OCI-LY1 (cell line): Measurements from ENCODE around the gene GPM6B.

ENCODE experiments used
- H2AFZ ChIP-seq: fragments of 200-600 bp; sonication (generic), shearing (Covaris generic); 2 replicates; pipeline ENCODE4 v1.6.0; 2014; ENCODE audit warnings: antibody characterized with exemption, mild to moderate bottlenecking, low read length
- H3F3A ChIP-seq: fragments of 200-600 bp; sonication (generic), shearing (Covaris generic); 2 replicates; pipeline ENCODE4 v1.6.0; 2014; ENCODE audit warnings: mild to moderate bottlenecking, antibody characterized with exemption, low read length, moderate library complexity; ENCODE audit not compliant: insufficient read depth
- H3K27ac ChIP-seq: fragments of 200-600 bp; sonication (generic); 2 replicates; pipeline ENCODE4 v1.5.1; 2014; ENCODE audit warnings: low read length, mixed run types, mild to moderate bottlenecking, low read depth; ENCODE audit not compliant: poor library complexity, severe bottlenecking
- H3K27me3 ChIP-seq: fragments of 200-600 bp; sonication (generic); 2 replicates; pipeline ENCODE4 v1.6.0; 2014; ENCODE audit warnings: antibody characterized with exemption, mild to moderate bottlenecking, low read length, moderate library complexity; ENCODE audit not compliant: insufficient read depth
- H3K36me3 ChIP-seq: fragments of 200-600 bp; sonication (generic); 2 replicates; pipeline ENCODE4 v1.6.1; 2014; ENCODE audit warnings: mild to moderate bottlenecking, antibody characterized with exemption, low read length, moderate library complexity, mixed read lengths; ENCODE audit not compliant: insufficient read depth
- H3K4me1 ChIP-seq: fragments of 200-600 bp; sonication (generic); 2 replicates; pipeline ENCODE4 v1.5.1; 2014; ENCODE audit warnings: mild to moderate bottlenecking, low read length, moderate library complexity; ENCODE audit not compliant: insufficient read depth, severe bottlenecking
- H3K4me2 ChIP-seq: fragments of 200-600 bp; sonication (generic), shearing (Covaris generic); 2 replicates; pipeline ENCODE4 v1.6.1; 2014; ENCODE audit warnings: low read length
- H3K4me3 ChIP-seq: fragments of 200-600 bp; sonication (generic); 2 replicates; pipeline ENCODE4 v1.5.1; 2014; ENCODE audit warnings: low read length, low read depth, mild to moderate bottlenecking, mixed read lengths; ENCODE audit not compliant: poor library complexity, severe bottlenecking
- H3K79me2 ChIP-seq: fragments of 200-600 bp; shearing (Covaris generic); 2 replicates; pipeline ENCODE4 v1.6.1; 2016; ENCODE audit warnings: mixed run types, low read length, mixed read lengths; ENCODE audit not compliant: insufficient read depth
- H3K9ac ChIP-seq: fragments of 200-600 bp; sonication (generic), shearing (Covaris generic); 2 replicates; pipeline ENCODE4 v1.6.1; 2014; ENCODE audit warnings: mild to moderate bottlenecking, low read length, mixed read lengths
- H3K9me2 ChIP-seq: fragments of 200-600 bp; sonication (generic), shearing (Covaris generic); 2 replicates; pipeline ENCODE4 v1.6.1; 2014; ENCODE audit warnings: low read depth, mild to moderate bottlenecking, low read length, mixed read lengths
- H3K9me3 ChIP-seq: fragments of 200-600 bp; shearing (Covaris generic); 2 replicates; pipeline ENCODE4 v1.6.1; 2014; ENCODE audit warnings: low read length, mixed read lengths
- H4K20me1 ChIP-seq: fragments of 200-600 bp; sonication (generic), shearing (Covaris generic); 2 replicates; pipeline ENCODE4 v1.6.0; 2016; ENCODE audit warnings: mild to moderate bottlenecking, low read length; ENCODE audit not compliant: insufficient read depth
- EZH2 ChIP-seq: fragments of 200-600 bp; sonication (generic), shearing (Covaris generic); IDR thresholded peaks from 2 replicates; pipeline ENCODE4 v1.8.0; 2017; ENCODE audit warnings: borderline replicate concordance, mixed run types, mild to moderate bottlenecking, antibody characterized with exemption, low read length, moderate library complexity, mixed read lengths
- TF ChIP-seq, protein P1 (sequence below): fragments of 200-600 bp; sonication (generic), shearing (Covaris generic); IDR thresholded peaks from 2 replicates; pipeline ENCODE4 v1.5.1; 2017; ENCODE audit warnings: mild to moderate bottlenecking, antibody characterized with exemption, low read length, moderate library complexity, mixed read lengths

Gene GPM6B

DNA sequence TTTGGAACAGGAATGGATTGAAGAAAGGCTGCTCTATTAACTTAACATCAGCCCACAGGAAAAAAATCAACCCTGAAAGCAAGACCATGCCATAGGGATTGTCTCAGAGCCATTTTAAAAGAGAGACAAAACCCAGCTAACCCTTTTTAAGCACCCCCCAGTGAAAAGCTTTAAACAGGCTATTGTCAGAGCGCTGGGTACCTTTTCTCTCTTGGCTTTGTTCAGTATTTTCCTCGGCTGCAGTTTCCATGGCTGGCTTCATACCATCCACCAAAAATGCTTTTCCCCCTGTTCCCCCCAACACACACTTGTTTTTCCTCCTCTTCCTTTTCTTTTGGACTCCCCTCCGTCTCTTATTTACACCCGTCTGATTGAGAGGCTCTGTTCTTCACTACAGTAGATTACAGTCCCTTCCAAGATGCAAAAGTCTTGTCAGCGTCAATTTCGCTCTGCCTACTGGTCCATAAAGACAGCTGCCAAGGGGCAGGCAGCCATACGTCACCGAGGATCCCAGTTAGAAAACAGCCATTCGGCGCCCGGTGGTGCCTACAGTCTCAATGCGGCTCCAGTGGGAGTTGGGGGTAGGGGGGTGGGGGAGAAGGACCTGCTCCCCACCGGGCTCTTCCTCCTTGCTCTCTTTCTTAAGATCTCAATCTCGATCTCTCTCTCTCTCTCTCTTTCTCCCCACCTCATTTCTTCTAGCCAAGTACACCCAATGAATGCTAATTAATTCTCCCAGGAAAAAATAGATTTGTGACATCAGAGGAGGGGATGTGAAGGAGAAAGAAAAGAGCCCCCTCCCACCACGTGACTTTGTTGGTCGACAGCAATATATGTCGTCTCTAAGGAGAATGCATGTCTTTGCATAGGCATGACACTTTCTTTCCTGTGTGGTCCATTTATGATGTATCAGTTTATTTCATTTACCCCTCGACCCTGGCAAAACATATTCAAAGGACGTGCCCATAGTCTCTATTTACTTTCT lies at the start of gene GPM6B:
TSS of gene GPM6B (minus strand) at position 451 of the 985 bp plus-strand sequence. CDS start at position 262, 189 bp downstream.
- Histone ChIP-seq H3K9me2 (no peaks in the 10 kb centered on the region), H3K27me3 (no peaks in the 10 kb centered on the region), H3K79me2 (no peaks in the 10 kb centered on the region), H3K9ac (no peak within 1 kb of the TSS), H3K4me2 (no peak within 1 kb of the TSS), H3K36me3 (no peaks in the 10 kb centered on the region), H3F3A (no peaks in the 10 kb centered on the region), H4K20me1 (no peaks in the 10 kb centered on the region), H3K4me1 (no peaks in the 10 kb centered on the region), H2AFZ (no peak within 1 kb of the TSS), H3K9me3 (no peaks in the 10 kb centered on the region), H3K27ac (no peak within 1 kb of the TSS), H3K4me3 (no peak within 1 kb of the TSS)
- TF ChIP-seq EZH2, result no peak
- TF ChIP-seq, protein P1, sequence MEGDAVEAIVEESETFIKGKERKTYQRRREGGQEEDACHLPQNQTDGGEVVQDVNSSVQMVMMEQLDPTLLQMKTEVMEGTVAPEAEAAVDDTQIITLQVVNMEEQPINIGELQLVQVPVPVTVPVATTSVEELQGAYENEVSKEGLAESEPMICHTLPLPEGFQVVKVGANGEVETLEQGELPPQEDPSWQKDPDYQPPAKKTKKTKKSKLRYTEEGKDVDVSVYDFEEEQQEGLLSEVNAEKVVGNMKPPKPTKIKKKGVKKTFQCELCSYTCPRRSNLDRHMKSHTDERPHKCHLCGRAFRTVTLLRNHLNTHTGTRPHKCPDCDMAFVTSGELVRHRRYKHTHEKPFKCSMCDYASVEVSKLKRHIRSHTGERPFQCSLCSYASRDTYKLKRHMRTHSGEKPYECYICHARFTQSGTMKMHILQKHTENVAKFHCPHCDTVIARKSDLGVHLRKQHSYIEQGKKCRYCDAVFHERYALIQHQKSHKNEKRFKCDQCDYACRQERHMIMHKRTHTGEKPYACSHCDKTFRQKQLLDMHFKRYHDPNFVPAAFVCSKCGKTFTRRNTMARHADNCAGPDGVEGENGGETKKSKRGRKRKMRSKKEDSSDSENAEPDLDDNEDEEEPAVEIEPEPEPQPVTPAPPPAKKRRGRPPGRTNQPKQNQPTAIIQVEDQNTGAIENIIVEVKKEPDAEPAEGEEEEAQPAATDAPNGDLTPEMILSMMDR, result no peak

DNA sequence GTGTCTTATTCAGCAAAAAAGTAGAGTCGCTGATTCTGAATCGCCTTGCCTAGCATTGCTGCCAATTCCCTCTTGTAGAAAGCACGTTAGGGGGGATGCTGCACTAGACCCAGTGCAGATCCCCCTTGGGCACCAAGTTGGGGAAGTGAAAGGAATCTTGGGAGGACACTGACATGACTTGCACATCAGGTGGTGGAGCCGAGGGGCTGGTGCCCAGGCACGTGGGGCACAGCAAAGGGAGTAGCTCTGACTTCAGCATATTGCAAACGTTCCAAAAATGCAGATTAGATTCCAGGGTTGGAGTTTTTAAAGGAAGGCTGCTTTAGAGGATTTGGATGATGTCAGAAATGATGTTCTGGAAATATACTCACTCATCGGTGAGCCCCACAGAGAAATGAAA lies 47.4 kb upstream of the GPM6B start:
- no peak overlapping the region for H2AFZ ChIP-seq

GRCh38 chrX:13863324-13863723 lies 46.4 kb upstream of the GPM6B start:
- Histone ChIP-seq H3K4me1 (no peaks in the 10 kb centered on the region), H3K79me2 (no peaks in the 10 kb centered on the region), H3K4me3 (no peak overlapping the region), H3K27me3 (no peaks in the 10 kb centered on the region), H3K4me2 (no peak overlapping the region), H3K9me3 (no peaks in the 10 kb centered on the region), H3K36me3 (no peaks in the 10 kb centered on the region), H3K27ac (no peak overlapping the region), H4K20me1 (no peaks in the 10 kb centered on the region), H3K9ac (no peak overlapping the region), H2AFZ (no peak overlapping the region), H3K9me2 (no peaks in the 10 kb centered on the region), H3F3A (no peaks in the 10 kb centered on the region)
- TF ChIP-seq, protein P1, result no peak
- no peak for TF ChIP-seq EZH2

More for the DNA sequence above, 47.4 kb upstream of the GPM6B start:
- TF ChIP-seq EZH2, result no peak
- TF ChIP-seq, protein P1, result no peak
- Histone ChIP-seq H3K36me3 (no peaks in the 10 kb centered on the region), H3K9ac (no peak overlapping the region), H3K79me2 (no peaks in the 10 kb centered on the region), H3K4me3 (no peak overlapping the region), H4K20me1 (no peaks in the 10 kb centered on the region), H3K9me3 (no peaks in the 10 kb centered on the region), H3K9me2 (no peaks in the 10 kb centered on the region), H3K27ac (no peak overlapping the region), H3K4me1 (no peaks in the 10 kb centered on the region), H3F3A (no peaks in the 10 kb centered on the region), H3K4me2 (no peak overlapping the region), H3K27me3 (no peaks in the 10 kb centered on the region)
